HUES6 (cell line): ENCODE measurements around the gene RAP1GAP.

ENCODE experiments used
- H3K27ac ChIP-seq: 2 replicates; pipeline ENCODE4 v1.7.0; 2013; ENCODE audit warnings: low read depth, mild to moderate bottlenecking, low read length, inconsistent platforms
- H3K27me3 ChIP-seq: 2 replicates; pipeline ENCODE4 v1.6.1; 2013; ENCODE audit warnings: low read length; ENCODE audit not compliant: control insufficient read depth, insufficient read depth
- H3K36me3 ChIP-seq: 2 replicates; pipeline ENCODE4 v1.6.1; 2013; ENCODE audit warnings: low read length; ENCODE audit not compliant: control insufficient read depth, insufficient read depth
- H3K4me1 ChIP-seq: 2 replicates; pipeline ENCODE4 v1.6.1; 2013; ENCODE audit warnings: low read length; ENCODE audit not compliant: control insufficient read depth, insufficient read depth
- H3K4me3 ChIP-seq: 2 replicates; pipeline ENCODE4 v1.5.1; 2013; ENCODE audit warnings: low read depth, low read length
- H3K9ac ChIP-seq: one replicate; pipeline ENCODE4 v1.6.1; 2013; ENCODE audit warnings: mild to moderate bottlenecking, low read length
- H3K9me3 ChIP-seq: 2 replicates; pipeline ENCODE4 v1.6.1; 2013; ENCODE audit warnings: low read depth, low read length; ENCODE audit not compliant: control insufficient read depth, insufficient read depth

The RAP1GAP gene

DNA sequence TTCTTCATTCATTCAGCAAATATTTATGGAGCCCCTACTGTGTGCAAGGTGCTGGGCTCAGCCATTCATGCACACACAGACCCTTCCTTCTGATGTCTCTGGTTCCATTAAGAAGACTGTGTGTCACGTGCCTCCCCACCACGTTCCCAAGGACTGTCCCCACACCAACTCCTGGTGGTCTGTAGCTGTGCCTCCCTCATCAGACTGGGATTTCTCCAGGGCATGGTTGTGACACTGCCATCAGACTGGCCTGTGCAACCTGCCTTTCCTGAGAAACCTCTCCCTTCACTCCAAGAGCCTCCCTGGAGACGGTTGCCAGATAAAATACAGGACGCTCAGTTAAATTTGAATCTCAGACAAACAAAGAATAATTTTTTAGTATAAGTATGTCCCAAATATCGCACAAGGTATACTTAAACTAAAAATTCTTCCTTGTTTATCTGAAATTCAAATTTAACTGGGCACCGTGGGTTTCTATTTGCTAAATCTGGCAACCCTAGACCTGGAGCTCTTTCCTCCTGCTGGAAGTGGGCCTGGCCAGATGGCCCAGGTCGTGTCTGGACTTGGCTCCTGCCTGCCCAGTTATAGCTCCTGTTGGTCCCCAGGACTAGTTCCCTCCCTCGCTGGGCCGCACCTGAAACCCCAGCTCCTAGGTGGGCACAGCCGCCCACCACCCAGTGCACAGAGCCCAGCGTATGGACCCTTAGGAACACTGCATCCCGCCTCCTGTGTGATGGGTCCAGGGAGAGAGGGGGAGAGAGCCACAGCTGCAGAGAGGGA lies 76.9 kb downstream of the RAP1GAP start:
- no peaks in the 10 kb centered on the region for H3K9me3 ChIP-seq
- no peak overlapping the region for H3K9ac ChIP-seq
- H3K27ac ChIP-seq = no peak overlapping the region
- peaks cover 17% of the 10 kb centered on the region for H3K4me1 ChIP-seq
- H3K27me3 ChIP-seq = no peaks in the 10 kb centered on the region
- no peak overlapping the region for H3K4me3 ChIP-seq
- no peaks in the 10 kb centered on the region for H3K36me3 ChIP-seq

GRCh38 chr1:21590934-21591333 lies 78.2 kb downstream of the RAP1GAP start:
- no peak overlapping the region for H3K9ac ChIP-seq

DNA sequence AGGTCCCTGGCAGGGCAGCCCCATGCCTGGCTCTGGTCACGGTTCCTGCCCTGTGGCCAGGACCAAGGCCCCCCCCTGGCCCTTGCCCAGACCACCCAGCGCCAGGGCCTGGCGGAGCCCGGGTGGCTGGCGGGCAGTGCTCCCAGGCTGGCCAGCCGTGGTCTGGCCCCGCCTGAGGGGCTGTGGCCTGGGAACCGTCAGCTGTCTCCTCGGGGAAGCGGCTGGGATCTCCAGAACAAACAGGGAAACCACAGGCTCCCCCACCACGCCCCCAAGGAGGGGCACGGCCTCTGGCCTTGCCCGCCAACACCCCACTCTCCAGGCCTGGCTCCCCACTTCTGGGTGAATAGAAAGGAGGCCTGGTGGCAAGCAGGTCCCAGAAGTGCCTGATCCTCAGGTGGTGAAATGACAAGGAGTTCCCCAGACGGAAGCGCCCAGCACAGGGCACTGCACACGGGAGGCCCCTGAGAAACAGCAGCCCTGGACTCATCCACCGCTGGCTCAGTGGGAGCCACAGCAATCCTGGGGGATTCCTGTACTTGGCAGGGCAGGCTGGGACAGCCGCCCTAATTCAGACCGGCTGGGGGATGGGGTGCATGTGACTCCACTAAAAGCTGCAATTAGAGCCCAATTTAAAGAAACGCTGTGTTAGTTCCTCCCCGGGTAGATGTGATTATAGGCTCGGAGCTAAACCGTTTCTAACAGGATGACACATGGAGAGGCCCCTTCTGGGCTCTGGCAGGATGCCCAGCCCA lies 78.9 kb downstream of the RAP1GAP start:
- no peak overlapping the region for H3K27ac ChIP-seq

More at GRCh38 chr1:21590934-21591333, 78.2 kb downstream of the RAP1GAP start:
- Histone ChIP-seq H3K36me3 (no peaks in the 10 kb centered on the region), H3K27ac (no peak overlapping the region), H3K27me3 (peaks cover 7% of the 10 kb centered on the region; the same call in 1 of the 2 replicates), H3K9me3 (no peaks in the 10 kb centered on the region), H3K4me1 (peaks cover 29% of the 10 kb centered on the region), H3K4me3 (no peak overlapping the region)

DNA sequence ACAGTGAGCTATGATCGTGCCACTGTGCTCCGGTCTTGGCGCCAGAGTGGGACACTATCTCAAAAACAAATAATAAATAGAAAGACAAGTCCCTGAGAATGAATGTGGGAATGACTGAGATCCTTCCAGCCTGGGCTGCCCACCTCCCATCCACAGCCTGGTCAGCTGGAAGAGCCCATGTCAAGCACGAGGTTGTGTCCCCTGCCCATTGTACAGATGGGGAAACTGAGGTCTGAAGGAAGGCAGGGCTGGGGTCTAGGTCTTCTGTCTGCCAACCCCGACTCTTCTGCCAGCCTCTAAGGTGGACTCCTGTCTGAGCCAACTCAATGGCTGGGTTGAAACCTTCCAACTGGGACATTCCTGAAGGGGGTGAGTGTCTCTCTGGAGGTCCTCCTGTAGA lies 79.5 kb downstream of the RAP1GAP start:
- Histone ChIP-seq H3K36me3 (no peaks in the 10 kb centered on the region), H3K4me3 (no peak overlapping the region), H3K4me1 (peaks cover 34% of the 10 kb centered on the region), H3K27me3 (peaks cover 8% of the 10 kb centered on the region; the same call in 1 of the 2 replicates), H3K9ac (no peak overlapping the region), H3K9me3 (no peaks in the 10 kb centered on the region), H3K27ac (no peak overlapping the region)

More for the DNA sequence above, 78.9 kb downstream of the RAP1GAP start:
- Histone ChIP-seq H3K4me1 (peaks cover 31% of the 10 kb centered on the region), H3K4me3 (no peak overlapping the region), H3K9ac (no peak overlapping the region), H3K9me3 (no peaks in the 10 kb centered on the region), H3K36me3 (no peaks in the 10 kb centered on the region), H3K27me3 (peaks cover 8% of the 10 kb centered on the region; the same call in 1 of the 2 replicates)

DNA sequence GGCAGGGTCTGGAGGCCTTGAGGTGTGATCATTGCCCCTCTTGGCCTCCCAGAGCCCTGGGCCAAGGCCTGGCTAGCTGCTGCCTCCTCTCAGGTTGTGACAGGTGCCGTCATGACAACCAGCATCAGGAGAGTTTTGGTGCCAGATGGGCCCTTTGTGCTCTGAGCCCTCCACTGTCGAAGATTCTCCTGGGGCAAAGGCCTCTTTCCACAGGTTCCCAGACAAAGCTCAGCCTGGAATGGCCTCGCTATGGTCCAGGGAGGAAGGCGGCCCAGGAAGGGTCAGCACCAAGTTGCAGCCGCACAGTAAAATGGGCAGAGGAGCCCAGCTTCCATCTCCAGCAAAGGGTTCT lies 81.6 kb downstream of the RAP1GAP start:
- no peak overlapping the region for H3K27ac ChIP-seq
- no peaks in the 10 kb centered on the region for H3K36me3 ChIP-seq
- H3K27me3 ChIP-seq = peaks cover 15% of the 10 kb centered on the region
- H3K9me3 ChIP-seq = no peaks in the 10 kb centered on the region
- H3K4me1 ChIP-seq = peaks cover 34% of the 10 kb centered on the region
- no peak overlapping the region for H3K4me3 ChIP-seq
- no peak overlapping the region for H3K9ac ChIP-seq

DNA sequence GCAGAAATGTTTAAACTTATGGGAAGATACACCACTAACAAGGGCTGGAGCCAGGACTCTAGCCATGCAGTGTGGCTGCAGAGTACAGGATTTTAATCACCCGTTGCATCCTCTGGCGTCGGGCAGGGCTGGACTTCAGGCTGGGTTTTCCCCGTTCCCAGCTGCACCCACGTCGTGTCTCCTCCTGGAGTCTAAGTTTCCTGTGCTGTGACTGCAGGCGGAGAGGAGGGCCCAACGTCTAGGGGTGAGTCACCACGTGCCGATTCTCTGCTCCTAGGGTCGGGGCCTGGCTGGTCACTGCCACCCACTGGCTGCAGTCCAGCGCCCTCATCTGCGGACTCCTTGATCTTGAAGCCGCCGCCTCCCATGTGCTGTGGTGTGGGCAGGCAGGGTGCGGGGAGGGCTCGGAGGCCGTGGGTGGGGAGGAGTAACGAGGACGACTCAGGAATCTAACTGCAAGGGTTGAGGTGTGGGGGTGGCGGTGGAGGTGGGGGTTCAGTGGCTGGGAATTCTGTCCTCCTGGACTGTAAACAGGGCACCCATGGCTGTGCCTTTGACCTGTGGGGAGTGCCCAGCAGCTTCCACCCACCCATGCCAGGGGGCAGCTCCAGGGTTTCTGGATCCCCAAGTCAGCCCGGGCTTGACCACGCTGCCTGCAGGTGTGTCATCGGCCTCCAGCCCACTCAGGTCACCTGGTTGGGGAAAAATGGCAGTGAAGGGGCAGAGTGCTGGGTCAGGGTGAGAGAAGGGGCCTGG lies 82.1 kb downstream of the RAP1GAP start:
- Histone ChIP-seq H3K27ac (no peak overlapping the region), H3K27me3 (peaks cover 15% of the 10 kb centered on the region), H3K9ac (peak overlapping the region; percentile 37), H3K36me3 (no peaks in the 10 kb centered on the region), H3K9me3 (no peaks in the 10 kb centered on the region), H3K4me3 (no peak overlapping the region), H3K4me1 (peaks cover 34% of the 10 kb centered on the region)

DNA sequence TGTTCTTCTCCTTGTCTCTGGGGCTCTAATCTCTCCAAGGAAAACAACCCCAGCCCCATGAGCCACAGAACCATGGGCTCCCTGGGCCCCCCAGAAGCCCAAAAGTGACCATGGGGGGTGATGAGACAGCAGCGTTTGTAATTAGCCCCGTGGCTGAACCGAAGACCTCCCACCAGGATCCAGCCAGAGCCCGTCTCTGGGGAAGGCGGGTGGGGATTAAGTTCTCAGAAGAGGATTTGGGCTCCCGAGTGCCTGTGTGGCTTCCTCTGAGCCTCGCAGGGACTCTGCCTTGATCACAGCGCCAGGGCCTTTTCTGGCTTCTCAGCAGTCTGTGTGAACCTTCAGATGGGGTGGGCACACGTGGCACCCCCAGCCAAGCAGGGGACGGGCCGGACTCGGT lies 82.9 kb downstream of the RAP1GAP start:
- H3K36me3 ChIP-seq = no peaks in the 10 kb centered on the region
- peaks cover 27% of the 10 kb centered on the region for H3K4me1 ChIP-seq
- peaks cover 15% of the 10 kb centered on the region for H3K27me3 ChIP-seq
- H3K4me3 ChIP-seq = no peak overlapping the region
- peak overlapping the region; percentile 37 for H3K9ac ChIP-seq
- no peak overlapping the region for H3K27ac ChIP-seq
- no peaks in the 10 kb centered on the region for H3K9me3 ChIP-seq

GRCh38 chr1:21585037-21585436 lies 84.1 kb downstream of the RAP1GAP start:
- H3K4me3 ChIP-seq = no peak overlapping the region
- H3K4me1 ChIP-seq = peaks cover 16% of the 10 kb centered on the region; the same call in 1 of the 2 replicates
- H3K27ac ChIP-seq = no peak overlapping the region
- H3K9me3 ChIP-seq = no peaks in the 10 kb centered on the region
- H3K9ac ChIP-seq = no peak overlapping the region
- H3K27me3 ChIP-seq = peaks cover 15% of the 10 kb centered on the region
- H3K36me3 ChIP-seq = no peaks in the 10 kb centered on the region

DNA sequence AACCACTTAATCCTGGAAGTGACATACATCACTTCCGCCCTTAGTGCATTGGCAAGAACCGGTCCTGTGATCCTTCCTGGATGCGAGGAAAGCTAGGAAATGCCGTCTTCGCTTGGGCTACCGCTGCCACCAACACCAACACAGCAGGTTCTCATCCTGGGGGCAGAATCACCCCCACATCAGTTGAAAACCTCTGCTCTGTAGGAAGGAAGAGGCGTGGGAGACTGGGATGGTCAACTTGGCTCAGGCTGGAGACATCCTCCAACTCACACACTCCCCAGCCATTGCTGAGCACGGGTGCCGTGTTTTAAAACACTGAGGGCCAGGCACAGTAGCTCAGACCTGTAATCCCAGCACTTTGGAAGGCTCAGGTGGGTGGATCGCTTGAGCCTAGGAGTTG lies 85.1 kb downstream of the RAP1GAP start:
- no peaks in the 10 kb centered on the region for H3K9me3 ChIP-seq
- no peak overlapping the region for H3K27ac ChIP-seq
- H3K36me3 ChIP-seq = no peaks in the 10 kb centered on the region
- H3K4me1 ChIP-seq = peaks cover 16% of the 10 kb centered on the region; the same call in 1 of the 2 replicates
- no peak overlapping the region for H3K9ac ChIP-seq
- H3K27me3 ChIP-seq = peaks cover 15% of the 10 kb centered on the region
- H3K4me3 ChIP-seq = no peak overlapping the region

DNA sequence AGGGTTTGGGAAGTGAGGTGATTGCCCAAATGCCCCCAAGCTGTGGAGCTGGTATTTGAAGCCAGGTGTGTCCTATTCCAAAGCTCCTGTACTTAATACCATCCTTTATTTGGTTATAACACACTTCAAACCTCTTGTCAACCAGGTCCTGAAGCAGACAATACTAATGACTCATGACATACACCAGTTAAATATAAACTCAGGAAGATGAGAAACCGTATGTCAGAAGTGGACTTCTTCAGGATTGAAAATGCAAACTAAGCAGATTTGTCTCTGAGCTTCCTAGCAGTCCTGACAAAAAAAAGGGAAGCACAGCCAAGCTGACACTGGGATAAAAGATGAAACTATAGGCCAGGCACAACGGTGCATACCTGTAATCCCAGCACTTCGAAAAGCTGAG lies 89.4 kb downstream of the RAP1GAP start:
- Histone ChIP-seq H3K27me3 (peaks cover 6% of the 10 kb centered on the region), H3K36me3 (no peaks in the 10 kb centered on the region), H3K4me3 (no peak overlapping the region), H3K9ac (no peak overlapping the region), H3K4me1 (peaks cover 9% of the 10 kb centered on the region; the same call in 1 of the 2 replicates), H3K9me3 (no peaks in the 10 kb centered on the region), H3K27ac (no peak overlapping the region)
